Lung (tissue), 12 donors: ENCODE measurements around the gene TBC1D22A. TPM values are rescaled to one million over a fixed set of nuclear protein-coding genes. Genes with fewer than 3 reads are reported as not detected.

Experiments
- ATAC-seq: fragments of 200-7000 bp; cut with Tn5 transposase; one replicate; pipeline ENCODE4 v1.9.1; 2020; ENCODE audit warnings: moderate number of reproducible peaks; ENCODE audit not compliant: insufficient read depth, low FRiP score
- DNase-seq, 3 donors: peaks; one replicate each; pipeline ENCODE4 v3.0.0-alpha.2; 2013 to 2017
- H3K27ac ChIP-seq, 2 donors: one replicate each; pipeline ENCODE4 v1.5.1; 2013; ENCODE audit warnings: mild to moderate bottlenecking in 2 of 2, moderate library complexity in 2 of 2, control low read depth in 1 of 2, inconsistent platforms in 1 of 2, low read depth in 1 of 2, low read length in 1 of 2
- H3K27me3 ChIP-seq, 3 donors: one replicate each; pipeline ENCODE4 v1.5.1; 2013; ENCODE audit warnings: low read length in 2 of 3; ENCODE audit not compliant: control insufficient read depth in 3 of 3, insufficient read depth in 3 of 3
- H3K36me3 ChIP-seq, 4 donors: one replicate each; pipeline ENCODE4 v1.5.1; 2013; ENCODE audit warnings: low read length in 4 of 4, mild to moderate bottlenecking in 1 of 4, moderate library complexity in 1 of 4; ENCODE audit not compliant: control insufficient read depth in 4 of 4, insufficient read depth in 4 of 4
- H3K4me1 ChIP-seq, 5 donors: one replicate each; pipeline ENCODE4 v1.5.1; 2013; ENCODE audit warnings: low read length in 5 of 5, mild to moderate bottlenecking in 2 of 5, moderate library complexity in 1 of 5; ENCODE audit not compliant: control insufficient read depth in 5 of 5, insufficient read depth in 5 of 5
- H3K4me3 ChIP-seq: one replicate; pipeline ENCODE4 v1.5.1; 2013; ENCODE audit warnings: mild to moderate bottlenecking, control low read depth, moderate library complexity
- H3K9ac ChIP-seq, 2 donors: one replicate each; pipeline ENCODE4 v1.5.1; 2013; ENCODE audit warnings: low read length in 2 of 2, control low read depth in 1 of 2; ENCODE audit not compliant: insufficient read depth in 1 of 2
- H3K9me3 ChIP-seq, 4 donors: one replicate each; pipeline ENCODE4 v1.5.1; 2013; ENCODE audit warnings: low read length in 3 of 4, mild to moderate bottlenecking in 1 of 4, moderate library complexity in 1 of 4; ENCODE audit not compliant: control insufficient read depth in 4 of 4, insufficient read depth in 3 of 4
- CTCF ChIP-seq: IDR thresholded peaks from 2 replicates; pipeline ENCODE4 v1.5.1; 2012; ENCODE audit warnings: mild to moderate bottlenecking; ENCODE audit errors: control extremely low read depth, extremely low read depth
- WGBS, 2 donors: extraction: QIAGEN DNeasy Blood & Tissue Kit; methylation state at CpG; one replicate each; pipeline ENCODE4 v1.1.7; 2013; 5-methylcytosine and 5-hydroxymethylcytosine counted together
- polyA plus RNA-seq, 2 donors: library from polyadenylated mRNA; stranded (reverse); fragments of 200-250 nt; gene quantifications; one replicate each; pipeline ENCODE4 v1.2.1, GENCODE V29; 2013
- total RNA-seq, 2 donors: library from RNA; depleted of rRNA in 1 of 2; stranded (reverse); fragments of >200 nt in 1 of 2; gene quantifications; one replicate each; pipeline ENCODE4 v1.2.1, GENCODE V29; 2014 to 2021
- donor health status: control.
- donor health status: control.
- donor health status: Bipolar disorder and iron deficiency.
- donor health status: healthy.
- donor health status: DM: yes; HTN: yes; CAD: no.

Gene TBC1D22A
- total and polyA plus RNA-seq, 4 donors, result 20.2 to 38.4 (median 21.0) TPM

GRCh38 chr22:46869831-46870441, 107.5 kb downstream of the TBC1D22A start:
- no peak overlapping the region for H3K9ac ChIP-seq
- H3K36me3 ChIP-seq, result peaks cover 0 to 7% (median 1%) of the 10 kb centered on the region in 4 donors
- 88 to 91% methylated on average over 1 of the region's 1 CpG for WGBS, 2 donors

GRCh38 chr22:46871826-46872225, 109.4 kb downstream of the TBC1D22A start:
- ATAC-seq (no peak), DNase-seq (no peak)
- peaks cover 0 to 6% (median 0%) of the 10 kb centered on the region in 5 donors for H3K4me1 ChIP-seq
- WGBS, 2 donors, result 97 to 99% methylated on average over 2 of the region's 2 CpGs
- H3K9me3 ChIP-seq, result peaks cover 0 to 3% (median 1%) of the 10 kb centered on the region in 4 donors
- H3K27ac ChIP-seq, result no peak overlapping the region
- no peak overlapping the region for H3K9ac ChIP-seq
- H3K36me3 ChIP-seq, result peaks cover 0 to 7% (median 1%) of the 10 kb centered on the region in 4 donors
- no peaks in the 10 kb centered on the region for H3K27me3 ChIP-seq
- H3K4me3 ChIP-seq, result no peak overlapping the region
- no peak for TF ChIP-seq CTCF

More at GRCh38 chr22:46869831-46870441, 107.5 kb downstream of the TBC1D22A start:
- ATAC-seq, result no peak
- DNase-seq, result peak in 2 of 3 donors; percentile 41 to 76
- no peak overlapping the region for H3K27ac ChIP-seq
- H3K4me1 ChIP-seq, result peaks cover 0 to 6% (median 0%) of the 10 kb centered on the region in 5 donors
- H3K9me3 ChIP-seq, result peaks cover 0 to 3% (median 1%) of the 10 kb centered on the region in 4 donors
- no peak overlapping the region for H3K4me3 ChIP-seq
- H3K27me3 ChIP-seq, result no peaks in the 10 kb centered on the region
- no peak for TF ChIP-seq CTCF

- H3K4me1 ChIP-seq, result peaks cover 0 to 4% (median 0%) of the 10 kb centered on the region in 5 donors
- TF ChIP-seq CTCF, result no peak
- 92 to 96% methylated on average over 4 of the region's 4 CpGs for WGBS, 2 donors
- ATAC-seq (no peak), DNase-seq (no peak)
- no peaks in the 10 kb centered on the region for H3K27me3 ChIP-seq
- no peak overlapping the region for H3K9ac ChIP-seq
- no peak overlapping the region for H3K4me3 ChIP-seq
- H3K27ac ChIP-seq, result no peak overlapping the region
- H3K36me3 ChIP-seq, result peaks cover 0 to 7% (median 1%) of the 10 kb centered on the region in 4 donors
- H3K9me3 ChIP-seq, result peaks cover 0 to 3% (median 1%) of the 10 kb centered on the region in 4 donors
Measured at GRCh38 chr22:46875089-46875488, 112.6 kb downstream of the TBC1D22A start.
